HCT116 (cell line): Measurements from ENCODE around the gene OR8G5. TPM values are rescaled to one million over a fixed set of nuclear protein-coding genes. Genes with fewer than 3 reads are reported as not detected.

Source experiments
- ATAC-seq: fragments of 200-7000 bp; cut with Tn5 transposase; 2 replicates; pipeline ENCODE4 v1.9.1; 2020; ENCODE audit warnings: mild to moderate bottlenecking, moderate library complexity
- BruUV-seq: library from RNA; stranded (reverse); fragments of 400-500 nt; replicated peaks from 2 replicates; lab custom pipeline; 2021; lab: Mats Ljungman, UMichigan
- CTCF ChIA-PET: fragments of 300-600 bp; sonication (Branson Sonifier 250); formaldehyde crosslinking; loops from one replicate; lab custom pipeline; 2021; ENCODE audit warnings: antibody characterized with exemption; lab: Charles Lee
- POLR2A ChIA-PET: fragments of 300-600, 350-600 bp; sonication (Branson Sonifier 250); formaldehyde crosslinking; loops from one replicate; lab custom pipeline; 2021; ENCODE audit warnings: antibody characterized with exemption; lab: Charles Lee
- RAD21 ChIA-PET, 2 experiments: fragments of 300-600 bp; sonication (Branson Sonifier 250); formaldehyde crosslinking; loops; one replicate each; lab custom pipeline; 2023; ENCODE audit warnings: low total read pairs in 2 of 2; ENCODE audit not compliant: uncharacterized antibody in 2 of 2, unreplicated experiment in 2 of 2, low non-redundant PET in 1 of 2; lab: Charles Lee
- DNase-seq: peaks from one replicate; pipeline ENCODE4 v3.0.0-alpha.2; 2010; ENCODE audit warnings: low read depth, low spot score
- H2AFZ ChIP-seq: fragments of 200-600 bp; shearing (Covaris generic), sonication (generic); 2 replicates; pipeline ENCODE4 v1.6.1; 2017; ENCODE audit warnings: low read depth, mixed run types, mixed read lengths, antibody characterized with exemption, low read length; ENCODE audit not compliant: poor library complexity, severe bottlenecking
- H3K27ac ChIP-seq: 2 replicates; pipeline ENCODE4 v1.5.1; 2012; ENCODE audit warnings: low read depth, low read length
- H3K27me3 ChIP-seq: fragments of 200-600 bp; sonication (generic); 2 replicates; pipeline ENCODE4 v1.6.1; 2016; ENCODE audit warnings: mixed run types, low read length, mixed read lengths; ENCODE audit not compliant: insufficient read depth
- H3K36me3 ChIP-seq, 2 experiments: fragments of 200-500 bp in 1 of 2; fragments of 200-600 bp in 1 of 2; sonication (Bioruptor generic) in 1 of 2; sonication (generic) in 1 of 2; 2 replicates each; pipeline versions ENCODE4 v1.5.1 to v1.6.1; 2014 to 2016; ENCODE audit warnings: low read length in 2 of 2, inconsistent platforms in 1 of 2, mixed read lengths in 1 of 2, mixed run types in 1 of 2; ENCODE audit not compliant: insufficient read depth in 2 of 2, control insufficient read depth in 1 of 2
- H3K4me1 ChIP-seq, 2 experiments: fragments of 200-600 bp in 1 of 2; sonication (generic) in 1 of 2; 2 replicates each; pipeline versions ENCODE4 v1.5.1 to v1.6.1; 2012 to 2017; ENCODE audit warnings: low read length in 2 of 2, inconsistent platforms in 1 of 2, mild to moderate bottlenecking in 1 of 2, mixed read lengths in 1 of 2, mixed run types in 1 of 2, moderate library complexity in 1 of 2; ENCODE audit not compliant: insufficient read depth in 2 of 2, control insufficient read depth in 1 of 2
- H3K4me2 ChIP-seq: fragments of 200-600 bp; sonication (generic); 2 replicates; pipeline ENCODE4 v1.6.1; 2017; ENCODE audit warnings: mixed run types, low read length, mixed read lengths
- H3K4me3 ChIP-seq, 2 experiments: fragments of 200-600 bp in 1 of 2; sonication (generic) in 1 of 2; replicated peaks in 1 of 2; 2 replicates each; pipeline ENCODE4 v1.5.1; 2011 to 2016; ENCODE audit warnings: low read length in 2 of 2, control low read depth in 1 of 2, low read depth in 1 of 2, mild to moderate bottlenecking in 1 of 2, mixed read lengths in 1 of 2, mixed run types in 1 of 2
- H3K79me2 ChIP-seq: fragments of 200-600 bp; sonication (generic); 2 replicates; pipeline ENCODE4 v1.6.1; 2017; ENCODE audit warnings: mild to moderate bottlenecking, mixed run types, low read length, moderate library complexity, mixed read lengths; ENCODE audit not compliant: insufficient read depth
- H3K9ac ChIP-seq: fragments of 200-600 bp; sonication (generic); 2 replicates; pipeline ENCODE4 v1.6.1; 2016; ENCODE audit warnings: low read length, mixed read lengths
- H3K9me2 ChIP-seq: fragments of 200-600 bp; sonication (generic), shearing (Covaris generic); 2 replicates; pipeline ENCODE4 v1.6.1; 2017; ENCODE audit warnings: mixed run types, mild to moderate bottlenecking, moderate library complexity; ENCODE audit not compliant: insufficient read depth
- H3K9me3 ChIP-seq, 2 experiments: fragments of 200-500 bp in 1 of 2; fragments of 200-600 bp in 1 of 2; sonication (Bioruptor generic) in 1 of 2; sonication (generic) in 1 of 2; 2 replicates each; pipeline ENCODE4 v1.6.1; 2014 to 2017; ENCODE audit warnings: low read length in 2 of 2, mixed read lengths in 2 of 2, inconsistent platforms in 1 of 2, low read depth in 1 of 2, mild to moderate bottlenecking in 1 of 2, mixed run types in 1 of 2, moderate library complexity in 1 of 2; ENCODE audit not compliant: control insufficient read depth in 1 of 2, insufficient read depth in 1 of 2
- H4K20me1 ChIP-seq: fragments of 200-600 bp; sonication (generic), shearing (Covaris generic); 2 replicates; pipeline ENCODE4 v1.6.1; 2017; ENCODE audit warnings: mixed run types, mild to moderate bottlenecking, moderate library complexity; ENCODE audit not compliant: insufficient read depth
- CEBPB ChIP-seq: IDR thresholded peaks from 2 replicates; pipeline ENCODE4 v1.6.1; 2012; ENCODE audit warnings: low read depth
- EZH2 ChIP-seq: fragments of 200-600 bp; sonication (generic); IDR thresholded peaks from 2 replicates; pipeline ENCODE4 v1.6.1; 2017; ENCODE audit warnings: antibody characterized with exemption, mixed run types
- SIN3A ChIP-seq: IDR thresholded peaks from 2 replicates; pipeline ENCODE4 v1.6.1; 2012; ENCODE audit warnings: low read depth
- SRF ChIP-seq: IDR thresholded peaks from 2 replicates; pipeline ENCODE4 v1.6.1; 2012; ENCODE audit warnings: low read depth
- YY1 ChIP-seq: IDR thresholded peaks from 2 replicates; pipeline ENCODE4 v1.6.1; 2011; ENCODE audit warnings: low read length, low read depth, moderate library complexity, mild to moderate bottlenecking; ENCODE audit not compliant: insufficient replicate concordance; ENCODE audit errors: extremely low read depth
- ZFX ChIP-seq: fragments of 450-650 bp; IDR thresholded peaks from 2 replicates; pipeline ENCODE4 v1.6.1; 2017
- ZNF274 ChIP-seq: fragments of 200-500 bp; sonication (Bioruptor generic); IDR thresholded peaks from 2 replicates; pipeline ENCODE4 v1.6.1; 2014; ENCODE audit warnings: mild to moderate bottlenecking, low read depth, low read length, inconsistent platforms
- intact Hi-C: fragments of 100-400 bp; cut with micrococcal nuclease; formaldehyde crosslinking; loops from 2 replicates; pipeline ENCODE4 v1.10.0; 2022
- total RNA-seq: library from RNA; stranded (reverse); gene quantifications from one replicate; pipeline ENCODE4 v1.2.1, GENCODE V29; 2021; ENCODE audit not compliant: unreplicated experiment
- TF ChIP-seq, protein P1 (sequence below): IDR thresholded peaks from 2 replicates; pipeline ENCODE4 v1.6.1; 2011; ENCODE audit warnings: mild to moderate bottlenecking, low read length, moderate library complexity; ENCODE audit not compliant: insufficient replicate concordance; ENCODE audit errors: extremely low read depth
- TF ChIP-seq, protein P2 (sequence below), 3 experiments: fragments of 200-600 bp in 1 of 3; sonication (generic) in 1 of 3; IDR thresholded peaks in 2 of 3; conservative IDR thresholded peaks in 1 of 3; 2 replicates each; pipeline ENCODE4 v1.5.1; 2012 to 2017; ENCODE audit warnings: low read depth in 2 of 3, low read length in 2 of 3, antibody characterized with exemption in 1 of 3, borderline replicate concordance in 1 of 3, control low read depth in 1 of 3, mild to moderate bottlenecking in 1 of 3, mixed read lengths in 1 of 3, mixed run types in 1 of 3, moderate library complexity in 1 of 3; ENCODE audit not compliant: insufficient read depth in 1 of 3
- TF ChIP-seq, protein P3 (sequence below): IDR thresholded peaks from 2 replicates; pipeline ENCODE4 v1.6.1; 2012; ENCODE audit warnings: low read depth

Gene OR8G5
- total RNA-seq, 1 experiment from 2014 or later = not detected

DNA sequence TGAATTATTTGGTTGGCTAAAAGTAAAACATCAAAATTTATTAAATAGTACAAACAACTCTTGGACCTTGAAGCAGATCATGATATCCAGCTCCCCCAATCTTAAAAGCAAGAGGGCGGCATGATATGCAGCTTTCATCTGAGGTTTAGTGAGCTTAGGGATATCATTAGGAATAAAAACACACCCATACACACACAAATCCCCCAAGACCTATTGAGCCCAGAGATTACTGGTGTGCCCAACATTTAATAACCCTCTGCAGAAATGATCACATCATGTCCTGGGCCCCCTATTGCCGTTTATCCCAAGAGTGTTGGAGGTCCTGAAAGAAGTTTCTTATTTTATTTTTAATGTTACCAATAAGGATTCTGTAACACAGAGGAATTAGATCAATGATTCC lies 57.7 kb downstream of the OR8G5 start, which contains the start of gene OR8D1:
Gene OR8D1 (minus strand): TSS at position 101 of the 400 bp plus-strand sequence. CDS start 3,183 bp downstream, outside the sequence.
- Histone ChIP-seq H3K4me1 (no peaks in the 10 kb centered on the region), H3K4me2 (no peak within 1 kb of the TSS), H3K9me2 (no peaks in the 10 kb centered on the region), H4K20me1 (no peaks in the 10 kb centered on the region), H3K9me3 (no peaks in the 10 kb centered on the region), H3K9ac (no peak within 1 kb of the TSS), H3K4me3 (no peak within 1 kb of the TSS), H3K79me2 (no peaks in the 10 kb centered on the region), H3K36me3 (no peaks in the 10 kb centered on the region), H3K27ac (no peak within 1 kb of the TSS), H3K27me3 (peaks cover 44% of the 10 kb centered on the region), H2AFZ (no peak within 1 kb of the TSS)
- ChIA-PET RAD21 (no interaction called here), CTCF (no interaction called here), POLR2A (no interaction called here)
- no peak for DNase-seq
- TF ChIP-seq ZFX (no peak), SIN3A (no peak), ZNF274 (no peak), CEBPB (no peak), YY1 (no peak), SRF (no peak), EZH2 (no peak)
- TF ChIP-seq, protein P1, sequence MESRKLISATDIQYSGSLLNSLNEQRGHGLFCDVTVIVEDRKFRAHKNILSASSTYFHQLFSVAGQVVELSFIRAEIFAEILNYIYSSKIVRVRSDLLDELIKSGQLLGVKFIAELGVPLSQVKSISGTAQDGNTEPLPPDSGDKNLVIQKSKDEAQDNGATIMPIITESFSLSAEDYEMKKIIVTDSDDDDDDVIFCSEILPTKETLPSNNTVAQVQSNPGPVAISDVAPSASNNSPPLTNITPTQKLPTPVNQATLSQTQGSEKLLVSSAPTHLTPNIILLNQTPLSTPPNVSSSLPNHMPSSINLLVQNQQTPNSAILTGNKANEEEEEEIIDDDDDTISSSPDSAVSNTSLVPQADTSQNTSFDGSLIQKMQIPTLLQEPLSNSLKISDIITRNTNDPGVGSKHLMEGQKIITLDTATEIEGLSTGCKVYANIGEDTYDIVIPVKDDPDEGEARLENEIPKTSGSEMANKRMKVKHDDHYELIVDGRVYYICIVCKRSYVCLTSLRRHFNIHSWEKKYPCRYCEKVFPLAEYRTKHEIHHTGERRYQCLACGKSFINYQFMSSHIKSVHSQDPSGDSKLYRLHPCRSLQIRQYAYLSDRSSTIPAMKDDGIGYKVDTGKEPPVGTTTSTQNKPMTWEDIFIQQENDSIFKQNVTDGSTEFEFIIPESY = no peak
- TF ChIP-seq, protein P2, sequence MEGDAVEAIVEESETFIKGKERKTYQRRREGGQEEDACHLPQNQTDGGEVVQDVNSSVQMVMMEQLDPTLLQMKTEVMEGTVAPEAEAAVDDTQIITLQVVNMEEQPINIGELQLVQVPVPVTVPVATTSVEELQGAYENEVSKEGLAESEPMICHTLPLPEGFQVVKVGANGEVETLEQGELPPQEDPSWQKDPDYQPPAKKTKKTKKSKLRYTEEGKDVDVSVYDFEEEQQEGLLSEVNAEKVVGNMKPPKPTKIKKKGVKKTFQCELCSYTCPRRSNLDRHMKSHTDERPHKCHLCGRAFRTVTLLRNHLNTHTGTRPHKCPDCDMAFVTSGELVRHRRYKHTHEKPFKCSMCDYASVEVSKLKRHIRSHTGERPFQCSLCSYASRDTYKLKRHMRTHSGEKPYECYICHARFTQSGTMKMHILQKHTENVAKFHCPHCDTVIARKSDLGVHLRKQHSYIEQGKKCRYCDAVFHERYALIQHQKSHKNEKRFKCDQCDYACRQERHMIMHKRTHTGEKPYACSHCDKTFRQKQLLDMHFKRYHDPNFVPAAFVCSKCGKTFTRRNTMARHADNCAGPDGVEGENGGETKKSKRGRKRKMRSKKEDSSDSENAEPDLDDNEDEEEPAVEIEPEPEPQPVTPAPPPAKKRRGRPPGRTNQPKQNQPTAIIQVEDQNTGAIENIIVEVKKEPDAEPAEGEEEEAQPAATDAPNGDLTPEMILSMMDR (IDR thresholded peaks at IDR 0.05 in 2 of 3, conservative IDR thresholded peaks at IDR 0.05 in 1 of 3; ENCODE audit: borderline replicate concordance in 1 of 3, insufficient read depth in 1 of 3, low read depth in 2 of 3, low read length in 2 of 3) = no peak
- TF ChIP-seq, protein P3, sequence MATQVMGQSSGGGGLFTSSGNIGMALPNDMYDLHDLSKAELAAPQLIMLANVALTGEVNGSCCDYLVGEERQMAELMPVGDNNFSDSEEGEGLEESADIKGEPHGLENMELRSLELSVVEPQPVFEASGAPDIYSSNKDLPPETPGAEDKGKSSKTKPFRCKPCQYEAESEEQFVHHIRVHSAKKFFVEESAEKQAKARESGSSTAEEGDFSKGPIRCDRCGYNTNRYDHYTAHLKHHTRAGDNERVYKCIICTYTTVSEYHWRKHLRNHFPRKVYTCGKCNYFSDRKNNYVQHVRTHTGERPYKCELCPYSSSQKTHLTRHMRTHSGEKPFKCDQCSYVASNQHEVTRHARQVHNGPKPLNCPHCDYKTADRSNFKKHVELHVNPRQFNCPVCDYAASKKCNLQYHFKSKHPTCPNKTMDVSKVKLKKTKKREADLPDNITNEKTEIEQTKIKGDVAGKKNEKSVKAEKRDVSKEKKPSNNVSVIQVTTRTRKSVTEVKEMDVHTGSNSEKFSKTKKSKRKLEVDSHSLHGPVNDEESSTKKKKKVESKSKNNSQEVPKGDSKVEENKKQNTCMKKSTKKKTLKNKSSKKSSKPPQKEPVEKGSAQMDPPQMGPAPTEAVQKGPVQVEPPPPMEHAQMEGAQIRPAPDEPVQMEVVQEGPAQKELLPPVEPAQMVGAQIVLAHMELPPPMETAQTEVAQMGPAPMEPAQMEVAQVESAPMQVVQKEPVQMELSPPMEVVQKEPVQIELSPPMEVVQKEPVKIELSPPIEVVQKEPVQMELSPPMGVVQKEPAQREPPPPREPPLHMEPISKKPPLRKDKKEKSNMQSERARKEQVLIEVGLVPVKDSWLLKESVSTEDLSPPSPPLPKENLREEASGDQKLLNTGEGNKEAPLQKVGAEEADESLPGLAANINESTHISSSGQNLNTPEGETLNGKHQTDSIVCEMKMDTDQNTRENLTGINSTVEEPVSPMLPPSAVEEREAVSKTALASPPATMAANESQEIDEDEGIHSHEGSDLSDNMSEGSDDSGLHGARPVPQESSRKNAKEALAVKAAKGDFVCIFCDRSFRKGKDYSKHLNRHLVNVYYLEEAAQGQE = no peak
- ATAC-seq = no peak
- intact Hi-C loops = no loop called here
- no TSS peak for BruUV-seq
